ENCODE results near the gene DNAJC5.

- TF ChIP-seq GATA3 (IDR thresholded peaks at IDR 0.05; ENCODE audit: low read depth, low read length) = no peak
- TF ChIP-seq GATA2 (IDR thresholded peaks at IDR 0.05; ENCODE audit: low read depth, low read length) = no peak
These were observed 84.3 kb downstream of the DNAJC5 start for GRCh38 chr20:63979229-63979556.
